GM08714 (cell line): ENCODE data around the gene ZNF506.
"Not testable (repeated sequence)": the region's sequence is repeated elsewhere in the genome, so short reads cannot be mapped to it uniquely, and the experiment has no call there.

Experiments
- H3K4me3 ChIP-seq: fragments of 200-500 bp; sonication (Bioruptor generic); 2 replicates; pipeline ENCODE4 v1.5.1; 2014; ENCODE audit warnings: mild to moderate bottlenecking, low read length, inconsistent platforms
- ZNF274 ChIP-seq: IDR thresholded peaks from 2 replicates; pipeline ENCODE4 v1.6.1; 2012; ENCODE audit warnings: mild to moderate bottlenecking, low read depth, low read length

ZNF506 gene

GRCh38 chr19:19752760-19753403 is 68.7 kb downstream of the ZNF506 start:
- H3K4me3 ChIP-seq: no peak overlapping the region
- no peak for TF ChIP-seq ZNF274

DNA sequence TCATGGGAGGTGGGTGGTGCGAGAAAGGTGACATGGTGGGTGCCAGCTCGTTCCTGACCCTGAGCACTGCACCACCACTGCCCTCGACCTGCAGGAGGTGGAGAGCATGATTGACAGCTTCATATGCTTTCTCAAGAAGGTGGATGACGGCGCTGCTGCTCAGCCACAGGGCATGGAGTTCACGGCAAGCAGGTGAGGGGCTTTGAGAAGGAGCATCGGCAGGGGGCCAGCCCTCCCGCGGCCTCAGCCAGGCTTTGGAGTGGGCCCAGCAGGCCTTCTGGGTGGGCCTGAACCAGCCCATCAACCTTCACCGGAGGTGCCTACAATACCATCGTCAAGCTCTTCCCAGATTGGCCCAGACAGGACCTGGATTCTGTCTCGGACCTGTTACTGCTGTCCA is 69.7 kb downstream of the ZNF506 start:
- H3K4me3 ChIP-seq: no peak overlapping the region
- no peak for TF ChIP-seq ZNF274

GRCh38 chr19:19750842-19751790 is 70.4 kb downstream of the ZNF506 start:
- TF ChIP-seq ZNF274: no peak
- H3K4me3 ChIP-seq: no peak overlapping the region

- no peak for TF ChIP-seq ZNF274
- H3K4me3 ChIP-seq: no peak overlapping the region
Measured at GRCh38 chr19:19749908-19750841, 71.4 kb downstream of the ZNF506 start.

DNA sequence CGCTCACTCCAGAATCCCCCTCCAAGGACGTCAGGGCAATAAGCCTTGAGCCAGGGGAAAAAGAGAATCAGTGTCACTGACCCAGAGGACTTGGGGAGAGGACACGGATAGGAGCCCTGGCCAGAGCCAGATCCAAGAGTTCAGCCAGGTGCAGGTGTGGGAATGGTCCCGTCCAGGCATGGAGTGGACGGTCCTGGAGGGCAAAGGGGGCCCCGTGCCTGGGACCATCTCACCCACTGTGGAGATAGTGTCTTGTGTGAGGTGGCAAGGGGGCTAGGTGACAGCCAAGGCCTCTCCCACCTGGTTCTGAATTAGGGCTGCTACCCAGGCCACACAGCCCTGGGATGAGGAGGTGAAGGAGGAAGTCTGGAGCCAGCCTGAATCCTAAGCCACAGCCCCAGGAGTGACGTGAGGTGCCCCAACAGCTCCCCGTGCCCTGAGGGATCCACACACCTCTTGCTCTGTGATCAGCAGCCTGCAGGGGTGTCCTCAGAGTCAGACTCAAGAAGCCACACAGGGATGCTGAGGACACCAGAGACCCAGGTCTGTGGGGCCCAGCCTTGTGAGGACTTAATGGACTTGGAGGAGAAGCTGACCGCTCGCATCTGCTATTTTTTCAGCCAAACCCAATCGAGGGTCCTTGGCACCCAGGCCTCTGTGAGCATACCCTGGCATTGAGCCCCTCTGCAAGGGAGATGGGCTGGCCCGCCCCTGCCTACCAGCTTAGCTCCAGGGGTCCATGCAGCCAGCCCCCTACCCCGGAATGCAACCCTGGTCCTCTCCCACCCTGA is 72.2 kb downstream of the ZNF506 start:
- no peak overlapping the region for H3K4me3 ChIP-seq
- no peak for TF ChIP-seq ZNF274

GRCh38 chr19:19748249-19748938 is 73.2 kb downstream of the ZNF506 start:
- TF ChIP-seq ZNF274: no peak
- H3K4me3 ChIP-seq: no peak overlapping the region

DNA sequence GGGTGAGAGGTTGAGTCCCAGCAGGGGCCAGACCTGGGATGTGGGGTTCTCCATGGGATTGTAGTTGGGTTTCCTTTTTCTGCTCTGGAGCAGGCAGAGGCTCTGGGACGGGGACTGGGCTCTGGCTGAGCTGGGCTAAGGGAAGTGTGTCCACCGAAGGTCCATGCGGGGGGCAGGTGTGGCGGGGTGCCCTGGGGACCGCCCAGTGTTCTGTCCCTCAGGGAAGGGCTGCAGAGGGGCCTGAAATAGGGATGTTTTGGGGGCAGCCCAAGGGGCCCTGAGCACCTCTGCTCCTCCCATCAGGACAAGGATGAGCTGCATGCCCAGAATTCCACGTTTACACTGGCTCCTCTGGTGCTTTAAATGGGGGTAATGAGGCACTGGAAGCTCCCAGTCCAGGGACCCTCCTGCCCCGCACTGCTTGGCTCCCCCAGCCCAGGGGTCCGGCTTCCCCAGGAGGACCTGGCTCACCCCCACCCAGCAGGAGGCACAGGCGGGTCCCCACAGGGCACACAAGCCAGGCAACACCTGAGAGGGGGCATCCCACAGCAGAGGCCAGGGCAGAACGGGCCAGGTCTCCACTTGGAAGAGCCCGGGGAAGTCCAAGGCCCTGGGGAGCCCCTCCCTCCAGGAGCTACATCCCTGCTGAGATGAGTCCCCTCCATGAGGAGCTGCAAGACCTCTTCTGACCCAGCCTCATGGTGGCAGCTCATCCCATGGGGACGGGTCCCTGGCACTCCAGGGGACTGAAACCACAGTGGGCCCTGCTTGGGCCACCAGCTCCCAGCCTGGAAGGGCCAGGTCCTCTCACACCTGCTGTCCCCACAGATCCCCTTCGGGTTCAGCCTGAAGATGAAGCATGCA is 74.0 kb downstream of the ZNF506 start:
- no peak overlapping the region for H3K4me3 ChIP-seq
- no peak for TF ChIP-seq ZNF274

- TF ChIP-seq ZNF274: no peak
Measured at GRCh38 chr19:19746286-19747213, 75.0 kb downstream of the ZNF506 start.

DNA sequence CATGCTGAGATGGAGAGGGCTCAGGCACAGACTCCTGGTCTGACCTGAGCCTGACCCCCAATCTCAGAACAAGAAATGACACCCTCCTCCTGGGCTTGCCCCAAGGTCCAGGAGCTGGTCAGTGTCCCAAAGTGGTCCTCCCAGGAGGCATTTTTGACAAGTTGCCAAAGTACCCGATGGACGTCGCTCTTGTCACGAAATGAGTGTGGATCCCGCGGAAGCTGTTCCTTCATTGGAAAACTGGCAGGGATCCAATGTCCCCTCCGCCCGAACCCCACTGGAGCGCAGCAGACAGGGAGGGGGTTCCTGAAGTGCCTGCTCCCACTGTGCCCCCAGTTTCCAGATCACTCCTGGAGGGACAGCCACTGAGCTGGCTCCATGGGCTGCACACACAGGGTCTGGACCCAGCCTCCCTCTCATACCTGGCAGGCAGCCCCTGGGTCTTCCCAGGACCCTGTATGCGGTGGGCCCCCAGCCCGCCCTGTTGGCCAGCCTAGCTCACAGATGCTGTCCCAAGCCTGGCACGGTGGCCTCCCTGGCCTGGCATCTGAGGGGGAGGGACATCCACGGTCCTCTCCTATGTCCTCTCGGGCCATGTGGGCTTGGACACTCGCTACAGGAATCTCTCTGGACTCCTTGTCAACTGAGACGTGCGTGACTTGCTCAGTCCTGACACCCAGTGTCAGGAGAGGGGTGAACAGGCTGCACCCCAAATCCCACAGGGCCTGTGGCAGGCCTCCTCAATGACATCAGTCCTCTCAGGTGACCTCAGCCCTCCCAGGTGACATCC is 75.9 kb downstream of the ZNF506 start:
- no peak overlapping the region for H3K4me3 ChIP-seq
- TF ChIP-seq ZNF274: no peak

More at GRCh38 chr19:19746286-19747213, 75.0 kb downstream of the ZNF506 start:
- H3K4me3 ChIP-seq: no peak overlapping the region

- no peak for TF ChIP-seq ZNF274
Measured at GRCh38 chr19:19744641-19745040, 76.9 kb downstream of the ZNF506 start.

DNA sequence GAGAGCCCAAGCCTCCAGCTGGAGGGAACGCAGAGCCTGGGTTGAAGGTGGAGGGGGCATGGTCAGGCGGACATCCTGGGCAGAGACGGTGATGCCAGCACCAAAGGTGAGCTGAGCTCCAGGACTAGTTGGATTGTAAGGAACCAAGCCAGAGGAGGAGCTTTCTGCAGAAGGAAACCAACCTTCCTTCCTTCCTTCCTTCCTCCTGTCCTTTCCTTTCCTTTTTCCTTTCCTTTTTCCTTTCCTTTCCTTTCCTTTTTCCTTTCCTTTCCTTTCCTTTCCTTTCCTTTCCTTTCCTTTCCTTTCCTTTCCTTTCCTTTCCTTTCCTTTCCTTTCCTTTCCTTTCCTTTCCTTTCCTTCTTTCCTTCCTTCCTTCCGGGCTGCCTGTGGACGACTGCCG is 77.6 kb downstream of the ZNF506 start:
- H3K4me3 ChIP-seq: not testable (repeated sequence)

More at GRCh38 chr19:19744641-19745040, 76.9 kb downstream of the ZNF506 start:
- no peak overlapping the region for H3K4me3 ChIP-seq
